B cell (primary cell): ENCODE results near the gene DHDH. TPM values are rescaled to one million over a fixed set of nuclear protein-coding genes. Genes with fewer than 3 reads are reported as not detected.
A peak's percentile ranks its signal among the peaks of the same experiment; 100 is the strongest.

Experiments used
- ATAC-seq: fragments of 200-7000 bp; cut with Tn5 transposase; one replicate; pipeline ENCODE4 v1.10.0; 2021; ENCODE audit warnings: low read depth, mild to moderate bottlenecking, moderate number of reproducible peaks, moderate library complexity
- CTCF ChIA-PET: fragments of 350-600 bp; sonication (Branson Sonifier 250); formaldehyde crosslinking; loops from one replicate; lab custom pipeline; 2021; ENCODE audit warnings: antibody characterized with exemption, inconsistent platforms; lab: Charles Lee
- POLR2A ChIA-PET: fragments of 350-600 bp; sonication (Branson Sonifier 250); formaldehyde crosslinking; loops from one replicate; lab custom pipeline; 2021; ENCODE audit warnings: antibody characterized with exemption; lab: Charles Lee
- DNase-seq: peaks from one replicate; pipeline ENCODE4 v3.0.0; 2013
- H2AFZ ChIP-seq: 2 replicates; pipeline ENCODE4 v1.6.1; 2012; ENCODE audit warnings: mild to moderate bottlenecking, low read depth, low read length; ENCODE audit not compliant: insufficient read depth, poor library complexity, severe bottlenecking
- H3K27ac ChIP-seq, 2 donors: 1 replicate in 1 of 2; 2 replicates in 1 of 2; pipeline ENCODE4 v1.5.1; 2012 to 2013; ENCODE audit warnings: low read length in 2 of 2, mild to moderate bottlenecking in 2 of 2, moderate library complexity in 1 of 2
- H3K27me3 ChIP-seq, 4 experiments: fragments of 200-600 bp in 1 of 4; sonication (generic) in 1 of 4; replicated peaks in 1 of 4; 1 replicate in 2 of 4; 2 replicates in 2 of 4; pipeline versions ENCODE4 v1.6.1 to v1.7.0; 2013 to 2016; ENCODE audit warnings: low read length in 3 of 4, mild to moderate bottlenecking in 2 of 4, mixed read lengths in 1 of 4, moderate library complexity in 1 of 4; ENCODE audit not compliant: insufficient read depth in 4 of 4, control insufficient read depth in 3 of 4; ENCODE audit errors: control extremely low read depth in 1 of 4
- H3K36me3 ChIP-seq, 2 experiments: replicated peaks in 1 of 2; 1 replicate in 1 of 2; 2 replicates in 1 of 2; pipeline versions ENCODE4 v1.6.1 to v1.7.1; 2013; ENCODE audit warnings: low read length in 1 of 2; ENCODE audit not compliant: insufficient read depth in 2 of 2, control insufficient read depth in 1 of 2; ENCODE audit errors: control extremely low read depth in 1 of 2, extremely low read depth in 1 of 2
- H3K4me1 ChIP-seq, 2 donors: fragments of 200-600 bp in 1 of 2; sonication (generic) in 1 of 2; 1 replicate in 1 of 2; 2 replicates in 1 of 2; pipeline versions ENCODE4 v1.5.1 to v1.6.1; 2013 to 2017; ENCODE audit warnings: low read length in 2 of 2; ENCODE audit not compliant: control insufficient read depth in 2 of 2, insufficient read depth in 2 of 2
- H3K4me2 ChIP-seq: replicated peaks from 2 replicates; pipeline ENCODE3; 2012; ENCODE audit warnings: mild to moderate bottlenecking, low read depth, low read length; ENCODE audit not compliant: poor library complexity, severe bottlenecking
- H3K4me3 ChIP-seq, 5 experiments: fragments of 200-600 bp in 1 of 5; sonication (generic) in 1 of 5; 1 replicate in 3 of 5; 2 replicates in 2 of 5; pipeline versions ENCODE4 v1.5.1 to v1.7.0; 2011 to 2016; ENCODE audit warnings: low read length in 4 of 5, mild to moderate bottlenecking in 4 of 5, low read depth in 2 of 5, control low read depth in 1 of 5, moderate library complexity in 1 of 5; ENCODE audit not compliant: insufficient read depth in 1 of 5; ENCODE audit errors: control extremely low read depth in 1 of 5, extremely low read depth in 1 of 5
- H3K79me2 ChIP-seq: fragments of 200-600 bp; sonication (generic); one replicate; pipeline ENCODE4 v1.6.0; 2016; ENCODE audit warnings: low read length; ENCODE audit not compliant: control insufficient read depth, insufficient read depth
- H3K9ac ChIP-seq: fragments of 200-600 bp; sonication (generic); 2 replicates; pipeline ENCODE4 v1.6.1; 2017; ENCODE audit warnings: mild to moderate bottlenecking, low read length, moderate library complexity
- H3K9me3 ChIP-seq, 3 donors: one replicate each; pipeline versions ENCODE4 v1.6.1 to v1.7.1; 2013; ENCODE audit warnings: low read length in 2 of 3; ENCODE audit not compliant: control insufficient read depth in 2 of 3, insufficient read depth in 1 of 3; ENCODE audit errors: control extremely low read depth in 1 of 3
- H4K20me1 ChIP-seq: 2 replicates; pipeline ENCODE4 v1.6.0; 2012; ENCODE audit warnings: mild to moderate bottlenecking, low read length; ENCODE audit not compliant: insufficient read depth, control insufficient read depth, poor library complexity, severe bottlenecking
- H3K27ac Mint-ChIP-seq: one replicate; pipeline ENCODE4 v1.8.0; 2021; ENCODE audit warnings: mixed read lengths
- H3K27me3 Mint-ChIP-seq: one replicate; pipeline ENCODE4 v1.8.0; 2021; ENCODE audit warnings: mixed read lengths
- H3K4me1 Mint-ChIP-seq: one replicate; pipeline ENCODE4 v1.8.0; 2021; ENCODE audit warnings: mixed read lengths
- H3K4me3 Mint-ChIP-seq: one replicate; pipeline ENCODE4 v1.8.0; 2021; ENCODE audit warnings: mixed read lengths
- H3K9me3 Mint-ChIP-seq: one replicate; pipeline ENCODE4 v1.8.0; 2022; ENCODE audit warnings: mixed read lengths; ENCODE audit not compliant: insufficient read depth
- CTCF ChIP-seq: fragments of 200-600 bp; IDR thresholded peaks from one replicate; pipeline ENCODE4 v1.8.0; 2022; ENCODE audit warnings: antibody characterized with exemption, mild to moderate bottlenecking
- EZH2 ChIP-seq: IDR thresholded peaks from 2 replicates; pipeline ENCODE4 v1.6.1; 2012; ENCODE audit warnings: borderline replicate concordance, low read depth, mild to moderate bottlenecking, moderate library complexity, low read length; ENCODE audit not compliant: insufficient read depth, poor library complexity, severe bottlenecking
- WGBS: methylation state at CpG from one replicate; pipeline ENCODE4 v1.1.5; 2013; ENCODE audit warnings: missing lambda C conversion rate; ENCODE audit not compliant: insufficient coverage; 5-methylcytosine and 5-hydroxymethylcytosine counted together
- intact Hi-C: fragments of 100-400 bp; cut with micrococcal nuclease; formaldehyde crosslinking; loops from one replicate; pipeline ENCODE4 v1.10.0; 2022
- polyA plus RNA-seq: library from polyadenylated mRNA; depleted of rRNA; stranded (reverse); fragments of >200 nt; gene quantifications from 2 replicates; pipeline ENCODE4 v1.2.3, GENCODE V29; 2012
- total RNA-seq, 2 donors: library from RNA; stranded (reverse); fragments of 120-200 nt in 1 of 2; gene quantifications; 1 replicate in 1 of 2; 2 replicates in 1 of 2; pipeline versions ENCODE4 v1.2.3 to v1.2.4, GENCODE V29; 2013 to 2022

Gene DHDH
- total and polyA plus RNA-seq, 2 donors (not counting 1 experiment from before 2014, with no cell fraction given), result 0.64 to 0.82 TPM

- WGBS, result under 1% methylated on average over 71 of the region's 71 CpGs
- H3K4me2 ChIP-seq, result peak within 1 kb of the TSS; percentile 94
- Mint-ChIP-seq H3K4me1 (peaks cover 20% of the 10 kb centered on the region), H3K27me3 (no peaks in the 10 kb centered on the region), H3K27ac (peak within 1 kb of the TSS; percentile 92), H3K4me3 (peak within 1 kb of the TSS; percentile 85), H3K9me3 (no peaks in the 10 kb centered on the region)
- peak within 1 kb of the TSS; percentile 86 for H2AFZ ChIP-seq
- H3K79me2 ChIP-seq, result peaks cover 23% of the 10 kb centered on the region
- no peaks in the 10 kb centered on the region for H3K27me3 ChIP-seq
- no peaks in the 10 kb centered on the region for H3K9me3 ChIP-seq
- peak within 1 kb of the TSS; percentile 90 for H3K9ac ChIP-seq
- H3K4me1 ChIP-seq, result peaks cover 6 to 16% of the 10 kb centered on the region in 2 donors
- peak within 1 kb of the TSS; percentile 47 to 99 (median 87) for H3K4me3 ChIP-seq
- TF ChIP-seq CTCF (no peak), EZH2 (no peak)
- H4K20me1 ChIP-seq, result no peaks in the 10 kb centered on the region
- ChIA-PET CTCF (interaction anchor here (0.7 to 2.1 kb wide), 5 partner anchors 11 to 554 kb away, joined by 3 to 14 read pairs (median 4); partner anchors contain the start of gene FTL), POLR2A (interaction anchor here (0.6 to 1.0 kb wide), 10 partner anchors 8 to 705 kb away, joined by 3 to 8 read pairs (median 4); partner anchors contain the start of genes FTL, GYS1, NUCB1 and RUVBL2)
- H3K36me3 ChIP-seq, result peaks cover 1 to 3% of the 10 kb centered on the region in 2 experiments
- peak; percentile 88 for ATAC-seq
- peak; percentile 92 for DNase-seq
- peak within 1 kb of the TSS; percentile 84 to 89 for H3K27ac ChIP-seq
- intact Hi-C loops, result loop anchor here (1.0 to 5.0 kb wide), 5 partner anchors 11 to 317 kb away; partner anchors contain the start of genes DBP, DHDH, FTL and NUCB1
Measured at GRCh38 chr19:48954595-48955307, 21.3 kb downstream of the DHDH start, which contains the start of gene BAX. Gene BAX, plus strand, starts transcription at chr19:48954875. Its CDS starts 54 bp downstream, at chr19:48954929.
